A549 (cell line): Measurements from ENCODE around the gene CAMK1. TPM values are rescaled to one million over a fixed set of nuclear protein-coding genes. Genes with fewer than 3 reads are reported as not detected.
A peak's percentile ranks its signal among the peaks of the same experiment; 100 is the strongest.

Experiments used
- ATAC-seq, 2 experiments: fragments of 200-7000 bp in 1 of 2; fragments of >200 bp in 1 of 2; cut with Nextera tagmentation in 1 of 2; cut with Tn5 transposase in 1 of 2; 3 replicates each; pipeline versions ENCODE4 v1.8.0 to v1.9.1; 2018 to 2020; ENCODE audit warnings: mild to moderate bottlenecking in 1 of 2, moderate library complexity in 1 of 2
- CTCF ChIA-PET: fragments of 300-600 bp; sonication (Branson Sonifier 250); formaldehyde crosslinking; extraction: SDS; loops from one replicate; lab custom pipeline; 2021; ENCODE audit warnings: antibody characterized with exemption, inconsistent platforms; lab: Yijun Ruan, JAX
- POLR2A ChIA-PET: fragments of 350-600 bp; formaldehyde crosslinking; extraction: SDS; loops from one replicate; lab custom pipeline; 2021; ENCODE audit warnings: antibody characterized with exemption, inconsistent platforms; lab: Yijun Ruan, JAX
- DNase-seq, 2 experiments: peaks; one replicate each; pipeline versions ENCODE4 v3.0.0 to v3.0.0-alpha.2; 2011 to 2016; ENCODE audit warnings: low read depth in 1 of 2, low spot score in 1 of 2
- FAIRE-seq: peaks from 2 replicates; lab custom pipeline; 2011; peaks lifted over from hg19 to GRCh38; lab: Jason Lieb, UNC
- H3K27ac ChIP-seq, 2 experiments: fragments of >200 bp; sonication (Bioruptor Twin); formaldehyde crosslinking; 3 replicates each; pipeline ENCODE4 v1.5.1; 2016 to 2017
- H3K4me1 ChIP-seq: fragments of >200 bp; sonication (Bioruptor Twin); formaldehyde crosslinking; 3 replicates; pipeline ENCODE4 v1.6.1; 2016
- H3K4me2 ChIP-seq: fragments of >200 bp; sonication (Bioruptor Twin); formaldehyde crosslinking; 3 replicates; pipeline ENCODE4 v1.6.1; 2016
- H3K4me3 ChIP-seq: fragments of >200 bp; sonication (Bioruptor Twin); formaldehyde crosslinking; 3 replicates; pipeline ENCODE4 v1.5.1; 2016
- H3K9me3 ChIP-seq: fragments of >200 bp; sonication (Bioruptor Twin); formaldehyde crosslinking; 3 replicates; pipeline ENCODE4 v1.6.1; 2016
- CBX8 ChIP-seq: fragments of 200-600 bp; sonication (generic); IDR thresholded peaks from 2 replicates; pipeline ENCODE4 v1.6.1; 2016
- CHD2 ChIP-seq: fragments of 150-350 bp; IDR thresholded peaks from 2 replicates; pipeline ENCODE4 v1.6.1; 2014; ENCODE audit warnings: low read length; ENCODE audit not compliant: partially characterized antibody
- EHMT2 ChIP-seq: fragments of 200-600 bp; sonication (generic); IDR thresholded peaks from 2 replicates; pipeline ENCODE4 v1.6.1; 2016; ENCODE audit warnings: antibody characterized with exemption, low read depth, mild to moderate bottlenecking, moderate library complexity
- EP300 ChIP-seq, 2 experiments: fragments of >200 bp; sonication (Bioruptor Twin); formaldehyde crosslinking; IDR thresholded peaks; 2 replicates in 1 of 2; 3 replicates in 1 of 2; pipeline ENCODE4 v1.6.1; 2016 to 2017
- ESRRA ChIP-seq: fragments of 150-350 bp; IDR thresholded peaks from 2 replicates; pipeline ENCODE4 v1.6.1; 2014; ENCODE audit warnings: mild to moderate bottlenecking, low read length, borderline replicate concordance
- FOSB ChIP-seq: fragments of 250-450 bp; sonication (Bioruptor Pico); IDR thresholded peaks from 2 replicates; pipeline ENCODE4 v1.5.0; 2020; ENCODE audit warnings: mild to moderate bottlenecking, moderate library complexity
- HOXA7 ChIP-seq: fragments of 250-450 bp; sonication (Bioruptor Pico); IDR thresholded peaks from 2 replicates; pipeline ENCODE4 v1.5.0; 2020; ENCODE audit warnings: mild to moderate bottlenecking, moderate library complexity
- MAZ ChIP-seq: fragments of 150-350 bp; IDR thresholded peaks from 2 replicates; pipeline ENCODE4 v1.6.1; 2014; ENCODE audit warnings: antibody characterized with exemption, low read depth, low read length, borderline replicate concordance
- MYC ChIP-seq: IDR thresholded peaks from 2 replicates; pipeline ENCODE4 v1.6.1; 2012; ENCODE audit warnings: mild to moderate bottlenecking, inconsistent platforms, low read length, improper control_type of control experiment, borderline replicate concordance
- NPAS2 ChIP-seq: fragments of 250-450 bp; sonication (Bioruptor Pico); IDR thresholded peaks from 2 replicates; pipeline ENCODE4 v1.8.0; 2022; ENCODE audit warnings: mild to moderate bottlenecking, moderate library complexity, borderline replicate concordance
- PHF8 ChIP-seq: fragments of 200-600 bp; sonication (generic); IDR thresholded peaks from 2 replicates; pipeline ENCODE4 v1.6.1; 2016; ENCODE audit warnings: low read depth, mild to moderate bottlenecking, antibody characterized with exemption, moderate library complexity, borderline replicate concordance
- RAD21 ChIP-seq, 2 experiments: fragments of >200 bp in 1 of 2; sonication (Bioruptor Twin) in 1 of 2; formaldehyde crosslinking in 1 of 2; IDR thresholded peaks in 1 of 2; conservative IDR thresholded peaks in 1 of 2; 2 replicates in 1 of 2; 3 replicates in 1 of 2; pipeline ENCODE4 v1.6.1; 2012 to 2018; ENCODE audit warnings: inconsistent platforms in 1 of 2
- RARB ChIP-seq: fragments of 250-450 bp; sonication (Bioruptor Pico); IDR thresholded peaks from 2 replicates; pipeline ENCODE4 v1.8.0; 2021; ENCODE audit warnings: mild to moderate bottlenecking, moderate library complexity
- TP53 ChIP-seq: fragments of 250-450 bp; sonication (Bioruptor Pico); IDR thresholded peaks from 2 replicates; pipeline ENCODE4 v1.5.0; 2021; ENCODE audit warnings: mild to moderate bottlenecking, moderate library complexity
- ZFP36 ChIP-seq: fragments of 450-650 bp; IDR thresholded peaks from 2 replicates; pipeline ENCODE4 v1.6.1; 2014; ENCODE audit warnings: borderline replicate concordance; ENCODE audit not compliant: partially characterized antibody
- ZNF302 ChIP-seq: fragments of 250-450 bp; sonication (Bioruptor Pico); IDR thresholded peaks from 2 replicates; pipeline ENCODE4 v1.9.0; 2021; ENCODE audit warnings: inconsistent platforms, mild to moderate bottlenecking, moderate library complexity
- WGBS: methylation state at CpG from one replicate; pipeline ENCODE4 v1.1.6; 2017; ENCODE audit errors: missing lambda C conversion rate; 5-methylcytosine and 5-hydroxymethylcytosine counted together
- polyA plus RNA-seq, 4 experiments: library from polyadenylated mRNA; depleted of rRNA in 3 of 4; stranded (reverse); fragments of >200 nt; fragmentation: RNase III in 1 of 4; extraction: RNeasy Plus Mini Kit Qiagen cat#74134 plus additional on column Dnase treatment in 1 of 4; gene quantifications; 2 replicates in 3 of 4; 3 replicates in 1 of 4; pipeline ENCODE4 v1.2.3, GENCODE V29; 2011 to 2017
- TF ChIP-seq, protein P1 (sequence below): fragments of 150-350 bp; IDR thresholded peaks from 2 replicates; pipeline ENCODE4 v1.6.1; 2014; ENCODE audit warnings: low read depth, mild to moderate bottlenecking, low read length
- TF ChIP-seq, protein P2 (sequence below): fragments of >200 bp; sonication (Bioruptor Twin); formaldehyde crosslinking; IDR thresholded peaks from 3 replicates; pipeline ENCODE4 v1.5.1; 2016
- TF ChIP-seq, protein P3 (sequence below): IDR thresholded peaks from 2 replicates; pipeline ENCODE4 v1.6.1; 2012
- TF ChIP-seq, protein P4 (sequence below): fragments of 200-600 bp; sonication (generic); IDR thresholded peaks from 2 replicates; pipeline ENCODE4 v1.6.1; 2016; ENCODE audit warnings: antibody characterized with exemption, mild to moderate bottlenecking, moderate library complexity
- TF ChIP-seq, protein P5 (sequence below): IDR thresholded peaks from 2 replicates; pipeline ENCODE4 v1.6.1; 2012; ENCODE audit warnings: low read depth, borderline replicate concordance

The CAMK1 gene
- polyA plus RNA-seq, 2 of the 4 experiments (the other 2 are of a cell fraction) = 13.5 to 15.6 TPM

DNA sequence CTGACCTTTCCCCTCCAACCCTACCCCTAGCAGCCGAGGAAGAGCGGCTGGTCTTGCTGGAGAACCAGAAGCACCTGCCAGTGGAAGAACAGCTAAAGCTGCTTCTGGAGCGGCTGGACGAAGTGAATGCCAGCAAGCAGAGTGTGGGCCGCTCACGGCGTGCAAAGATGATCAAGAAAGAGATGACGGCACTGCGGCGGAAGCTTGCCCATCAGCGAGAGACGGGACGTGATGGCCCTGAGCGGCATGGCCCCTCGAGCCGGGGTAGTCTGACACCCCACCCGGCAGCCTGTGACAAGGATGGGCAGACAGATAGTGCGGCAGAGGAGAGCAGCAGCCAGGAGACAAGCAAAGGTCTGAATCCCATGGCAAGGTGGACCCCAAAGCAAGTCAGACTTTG is 26.2 kb downstream of the CAMK1 start:
- TF ChIP-seq EP300 (IDR thresholded peaks at IDR 0.05) (no peak), RARB (CRISPR knock-in tag) (no peak), ESRRA (no peak), CHD2 (no peak), ZNF302 (no peak), FOSB (CRISPR knock-in tag) (no peak)
- TF ChIP-seq, protein P1, sequence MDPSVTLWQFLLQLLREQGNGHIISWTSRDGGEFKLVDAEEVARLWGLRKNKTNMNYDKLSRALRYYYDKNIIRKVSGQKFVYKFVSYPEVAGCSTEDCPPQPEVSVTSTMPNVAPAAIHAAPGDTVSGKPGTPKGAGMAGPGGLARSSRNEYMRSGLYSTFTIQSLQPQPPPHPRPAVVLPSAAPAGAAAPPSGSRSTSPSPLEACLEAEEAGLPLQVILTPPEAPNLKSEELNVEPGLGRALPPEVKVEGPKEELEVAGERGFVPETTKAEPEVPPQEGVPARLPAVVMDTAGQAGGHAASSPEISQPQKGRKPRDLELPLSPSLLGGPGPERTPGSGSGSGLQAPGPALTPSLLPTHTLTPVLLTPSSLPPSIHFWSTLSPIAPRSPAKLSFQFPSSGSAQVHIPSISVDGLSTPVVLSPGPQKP = no peak
- Histone ChIP-seq H3K4me3 (no peak overlapping the region), H3K4me1 (no peaks in the 10 kb centered on the region), H3K27ac (no peak overlapping the region), H3K4me2 (no peak overlapping the region), H3K9me3 (no peaks in the 10 kb centered on the region)
- WGBS = 94% methylated on average over 18 of the region's 18 CpGs
- DNase-seq = no peak
- no peak for FAIRE-seq
- CTCF ChIA-PET = interaction anchor here (1.3 to 3.5 kb wide), 2 partner anchors 11 to 28 kb away, joined by 5 to 18 read pairs; partner anchors contain the start of gene BRPF1
- POLR2A ChIA-PET = no interaction called here
- no peak for ATAC-seq

DNA sequence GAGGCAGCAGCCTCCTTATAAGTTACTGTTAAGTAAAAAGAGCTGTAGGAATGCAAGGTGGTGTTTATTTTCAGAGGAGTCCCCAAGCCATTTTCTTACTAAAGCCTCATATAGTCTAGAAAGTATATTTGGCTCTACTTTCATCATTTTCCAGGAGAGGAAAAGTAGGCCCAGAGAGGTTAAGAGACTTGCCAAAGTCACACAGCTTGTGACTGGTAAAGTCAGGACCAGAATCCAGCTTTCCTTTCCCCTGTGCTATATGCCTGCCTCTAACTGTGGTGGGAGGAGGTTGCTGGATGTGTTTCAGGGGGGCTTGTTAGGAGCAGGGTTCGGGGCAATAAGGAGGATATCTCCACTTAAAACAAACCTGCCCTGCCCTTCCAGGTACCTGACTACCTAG is 27.2 kb downstream of the CAMK1 start:
- peak; percentile 60 for TF ChIP-seq ZFP36
- TF ChIP-seq, protein P1 = no peak
- TF ChIP-seq, all 56 proteins: peak for 1
- WGBS = 100% methylated on average over 1 of the region's 1 CpG
- H3K27ac ChIP-seq = no peak overlapping the region
- no peak for FAIRE-seq
- H3K4me2 ChIP-seq = no peak overlapping the region
- DNase-seq = no peak
- CTCF ChIA-PET = interaction anchor here (1.0 to 3.5 kb wide), 3 partner anchors 8 to 27 kb away, joined by 3 to 18 read pairs (median 5); partner anchors contain the start of gene BRPF1
- H3K4me1 ChIP-seq = no peaks in the 10 kb centered on the region
- POLR2A ChIA-PET = no interaction called here
- H3K4me3 ChIP-seq = no peak overlapping the region
- no peaks in the 10 kb centered on the region for H3K9me3 ChIP-seq
- ATAC-seq = no peak

DNA sequence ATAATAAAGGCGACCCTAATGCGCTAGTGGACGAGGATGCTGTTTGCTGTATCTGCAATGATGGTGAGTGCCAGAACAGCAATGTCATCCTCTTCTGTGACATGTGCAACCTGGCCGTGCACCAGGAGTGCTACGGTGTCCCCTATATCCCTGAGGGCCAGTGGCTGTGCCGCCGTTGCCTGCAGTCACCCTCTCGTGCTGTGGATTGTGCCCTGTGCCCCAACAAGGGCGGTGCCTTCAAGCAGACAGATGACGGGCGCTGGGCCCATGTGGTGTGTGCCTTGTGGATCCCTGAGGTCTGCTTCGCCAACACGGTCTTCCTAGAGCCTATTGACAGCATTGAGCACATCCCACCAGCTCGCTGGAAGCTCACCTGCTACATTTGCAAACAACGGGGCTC is 30.6 kb downstream of the CAMK1 start:
- ATAC-seq (no peak), DNase-seq (no peak), FAIRE-seq (no peak)
- POLR2A ChIA-PET = no interaction called here
- CTCF ChIA-PET = interaction anchor here (1.2 to 2.2 kb wide), 3 partner anchors 10 to 23 kb away, joined by 3 to 10 read pairs (median 5); no protein-coding TSS in a partner anchor
- no peak overlapping the region for H3K4me2 ChIP-seq
- no peaks in the 10 kb centered on the region for H3K9me3 ChIP-seq
- no peak overlapping the region for H3K27ac ChIP-seq
- no peaks in the 10 kb centered on the region for H3K4me1 ChIP-seq
- no peak overlapping the region for H3K4me3 ChIP-seq
- 93% methylated on average over 10 of the region's 15 CpGs for WGBS
- TF ChIP-seq, protein P2, sequence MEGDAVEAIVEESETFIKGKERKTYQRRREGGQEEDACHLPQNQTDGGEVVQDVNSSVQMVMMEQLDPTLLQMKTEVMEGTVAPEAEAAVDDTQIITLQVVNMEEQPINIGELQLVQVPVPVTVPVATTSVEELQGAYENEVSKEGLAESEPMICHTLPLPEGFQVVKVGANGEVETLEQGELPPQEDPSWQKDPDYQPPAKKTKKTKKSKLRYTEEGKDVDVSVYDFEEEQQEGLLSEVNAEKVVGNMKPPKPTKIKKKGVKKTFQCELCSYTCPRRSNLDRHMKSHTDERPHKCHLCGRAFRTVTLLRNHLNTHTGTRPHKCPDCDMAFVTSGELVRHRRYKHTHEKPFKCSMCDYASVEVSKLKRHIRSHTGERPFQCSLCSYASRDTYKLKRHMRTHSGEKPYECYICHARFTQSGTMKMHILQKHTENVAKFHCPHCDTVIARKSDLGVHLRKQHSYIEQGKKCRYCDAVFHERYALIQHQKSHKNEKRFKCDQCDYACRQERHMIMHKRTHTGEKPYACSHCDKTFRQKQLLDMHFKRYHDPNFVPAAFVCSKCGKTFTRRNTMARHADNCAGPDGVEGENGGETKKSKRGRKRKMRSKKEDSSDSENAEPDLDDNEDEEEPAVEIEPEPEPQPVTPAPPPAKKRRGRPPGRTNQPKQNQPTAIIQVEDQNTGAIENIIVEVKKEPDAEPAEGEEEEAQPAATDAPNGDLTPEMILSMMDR = no peak
- TF ChIP-seq MAZ (no peak), ZNF302 (no peak), RAD21 (conservative IDR thresholded peaks at IDR 0.05 in 1 of 2, IDR thresholded peaks at IDR 0.05 in 1 of 2) (no peak), MYC (no peak), CBX8 (no peak), HOXA7 (CRISPR knock-in tag) (no peak), PHF8 (no peak), TP53 (no peak), EHMT2 (no peak), NPAS2 (CRISPR knock-in tag) (no peak)
- TF ChIP-seq, protein P3, sequence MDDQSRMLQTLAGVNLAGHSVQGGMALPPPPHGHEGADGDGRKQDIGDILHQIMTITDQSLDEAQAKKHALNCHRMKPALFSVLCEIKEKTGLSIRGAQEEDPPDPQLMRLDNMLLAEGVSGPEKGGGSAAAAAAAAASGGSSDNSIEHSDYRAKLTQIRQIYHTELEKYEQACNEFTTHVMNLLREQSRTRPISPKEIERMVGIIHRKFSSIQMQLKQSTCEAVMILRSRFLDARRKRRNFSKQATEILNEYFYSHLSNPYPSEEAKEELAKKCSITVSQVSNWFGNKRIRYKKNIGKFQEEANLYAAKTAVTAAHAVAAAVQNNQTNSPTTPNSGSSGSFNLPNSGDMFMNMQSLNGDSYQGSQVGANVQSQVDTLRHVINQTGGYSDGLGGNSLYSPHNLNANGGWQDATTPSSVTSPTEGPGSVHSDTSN = no peak
- TF ChIP-seq, protein P4, sequence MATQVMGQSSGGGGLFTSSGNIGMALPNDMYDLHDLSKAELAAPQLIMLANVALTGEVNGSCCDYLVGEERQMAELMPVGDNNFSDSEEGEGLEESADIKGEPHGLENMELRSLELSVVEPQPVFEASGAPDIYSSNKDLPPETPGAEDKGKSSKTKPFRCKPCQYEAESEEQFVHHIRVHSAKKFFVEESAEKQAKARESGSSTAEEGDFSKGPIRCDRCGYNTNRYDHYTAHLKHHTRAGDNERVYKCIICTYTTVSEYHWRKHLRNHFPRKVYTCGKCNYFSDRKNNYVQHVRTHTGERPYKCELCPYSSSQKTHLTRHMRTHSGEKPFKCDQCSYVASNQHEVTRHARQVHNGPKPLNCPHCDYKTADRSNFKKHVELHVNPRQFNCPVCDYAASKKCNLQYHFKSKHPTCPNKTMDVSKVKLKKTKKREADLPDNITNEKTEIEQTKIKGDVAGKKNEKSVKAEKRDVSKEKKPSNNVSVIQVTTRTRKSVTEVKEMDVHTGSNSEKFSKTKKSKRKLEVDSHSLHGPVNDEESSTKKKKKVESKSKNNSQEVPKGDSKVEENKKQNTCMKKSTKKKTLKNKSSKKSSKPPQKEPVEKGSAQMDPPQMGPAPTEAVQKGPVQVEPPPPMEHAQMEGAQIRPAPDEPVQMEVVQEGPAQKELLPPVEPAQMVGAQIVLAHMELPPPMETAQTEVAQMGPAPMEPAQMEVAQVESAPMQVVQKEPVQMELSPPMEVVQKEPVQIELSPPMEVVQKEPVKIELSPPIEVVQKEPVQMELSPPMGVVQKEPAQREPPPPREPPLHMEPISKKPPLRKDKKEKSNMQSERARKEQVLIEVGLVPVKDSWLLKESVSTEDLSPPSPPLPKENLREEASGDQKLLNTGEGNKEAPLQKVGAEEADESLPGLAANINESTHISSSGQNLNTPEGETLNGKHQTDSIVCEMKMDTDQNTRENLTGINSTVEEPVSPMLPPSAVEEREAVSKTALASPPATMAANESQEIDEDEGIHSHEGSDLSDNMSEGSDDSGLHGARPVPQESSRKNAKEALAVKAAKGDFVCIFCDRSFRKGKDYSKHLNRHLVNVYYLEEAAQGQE = no peak
- TF ChIP-seq, protein P5, sequence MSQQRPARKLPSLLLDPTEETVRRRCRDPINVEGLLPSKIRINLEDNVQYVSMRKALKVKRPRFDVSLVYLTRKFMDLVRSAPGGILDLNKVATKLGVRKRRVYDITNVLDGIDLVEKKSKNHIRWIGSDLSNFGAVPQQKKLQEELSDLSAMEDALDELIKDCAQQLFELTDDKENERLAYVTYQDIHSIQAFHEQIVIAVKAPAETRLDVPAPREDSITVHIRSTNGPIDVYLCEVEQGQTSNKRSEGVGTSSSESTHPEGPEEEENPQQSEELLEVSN = no peak
- TF ChIP-seq, protein P1 = no peak
